ENCODE results near the gene TMIGD1. TPM values are rescaled to one million over a fixed set of nuclear protein-coding genes. Genes with fewer than 3 reads are reported as not detected.

Gene TMIGD1
- total RNA-seq, 1 donor from 2014 or later, result not detected

GRCh38 chr17:30334421-30334820, 564 bp upstream of the TMIGD1 start:
- intact Hi-C loops (cut with micrococcal nuclease), result loop anchor here (10.0 kb wide), 1 partner anchor 230 kb away; no protein-coding TSS in a partner anchor
- no peaks in the 10 kb centered on the region for H3K36me3 ChIP-seq
- no peaks in the 10 kb centered on the region for H3K9me3 ChIP-seq (replicated peaks)
- H3K27ac ChIP-seq (replicated peaks), result no peak overlapping the region
- no peaks in the 10 kb centered on the region for H3K4me1 ChIP-seq
- no peak for TF ChIP-seq CTCF (IDR thresholded peaks at IDR 0.05; ENCODE audit: borderline replicate concordance)
- DNase-seq, result no peak
- H3K4me3 ChIP-seq, result no peak overlapping the region
- H3K27me3 ChIP-seq (ENCODE audit: low read depth), result peaks cover 12% of the 10 kb centered on the region

- H3K36me3 ChIP-seq, result no peaks in the 10 kb centered on the region
- intact Hi-C loops (cut with micrococcal nuclease), result loop anchor here (10.0 kb wide), 1 partner anchor 227 kb away; no protein-coding TSS in a partner anchor
- H3K27ac ChIP-seq (replicated peaks), result no peak overlapping the region
Measured at GRCh38 chr17:30332057-30332542, 1.8 kb downstream of the TMIGD1 start.

GRCh38 chr17:30326809-30327208, 7.0 kb downstream of the TMIGD1 start:
- Histone ChIP-seq H3K27ac (replicated peaks) (no peak overlapping the region), H3K4me1 (no peaks in the 10 kb centered on the region), H3K4me3 (no peak overlapping the region), H3K27me3 (ENCODE audit: low read depth) (peaks cover 25% of the 10 kb centered on the region), H3K9me3 (replicated peaks) (no peaks in the 10 kb centered on the region), H3K36me3 (no peaks in the 10 kb centered on the region)
- DNase-seq, result no peak
- intact Hi-C loops (cut with micrococcal nuclease), result no loop called here
- TF ChIP-seq CTCF (IDR thresholded peaks at IDR 0.05; ENCODE audit: borderline replicate concordance), result no peak

More at GRCh38 chr17:30332057-30332542, 1.8 kb downstream of the TMIGD1 start:
- Histone ChIP-seq H3K4me3 (no peak overlapping the region), H3K9me3 (replicated peaks) (no peaks in the 10 kb centered on the region), H3K4me1 (no peaks in the 10 kb centered on the region), H3K27me3 (ENCODE audit: low read depth) (peaks cover 25% of the 10 kb centered on the region)
- TF ChIP-seq CTCF (IDR thresholded peaks at IDR 0.05; ENCODE audit: borderline replicate concordance), result no peak
- DNase-seq, result no peak

- no peaks in the 10 kb centered on the region for H3K4me1 ChIP-seq
- peaks cover 17% of the 10 kb centered on the region for H3K27me3 ChIP-seq (ENCODE audit: low read depth)
- H3K27ac ChIP-seq (replicated peaks), result no peak overlapping the region
- H3K9me3 ChIP-seq (replicated peaks), result no peaks in the 10 kb centered on the region
- no peak overlapping the region for H3K4me3 ChIP-seq
- DNase-seq, result no peak
- TF ChIP-seq CTCF (IDR thresholded peaks at IDR 0.05; ENCODE audit: borderline replicate concordance), result no peak
- no peaks in the 10 kb centered on the region for H3K36me3 ChIP-seq
- intact Hi-C loops (cut with micrococcal nuclease), result no loop called here
Measured at GRCh38 chr17:30324723-30325122, 9.1 kb downstream of the TMIGD1 start.

GRCh38 chr17:30323895-30324319, 9.9 kb downstream of the TMIGD1 start:
- H3K27me3 ChIP-seq (ENCODE audit: low read depth), result peaks cover 8% of the 10 kb centered on the region
- H3K4me1 ChIP-seq, result no peaks in the 10 kb centered on the region
- no peaks in the 10 kb centered on the region for H3K9me3 ChIP-seq (replicated peaks)
- no peak for DNase-seq
- H3K27ac ChIP-seq (replicated peaks), result no peak overlapping the region
- TF ChIP-seq CTCF (IDR thresholded peaks at IDR 0.05; ENCODE audit: borderline replicate concordance), result no peak
- intact Hi-C loops (cut with micrococcal nuclease), result no loop called here
- no peak overlapping the region for H3K4me3 ChIP-seq
- H3K36me3 ChIP-seq, result no peaks in the 10 kb centered on the region
